Stimulated activated CD8-positive, alpha-beta memory T cell treated with anti-CD3 and anti-CD28 coated beads, Interleukin-4, amount 100 ng/mL, for 24 hours (primary cell): ENCODE results near the gene PDIA5.

Experiments used
- DNase-seq: peaks from one replicate; pipeline ENCODE4 v3.0.0-alpha.2; 2020; ENCODE audit warnings: low read depth

The PDIA5 gene

DNA sequence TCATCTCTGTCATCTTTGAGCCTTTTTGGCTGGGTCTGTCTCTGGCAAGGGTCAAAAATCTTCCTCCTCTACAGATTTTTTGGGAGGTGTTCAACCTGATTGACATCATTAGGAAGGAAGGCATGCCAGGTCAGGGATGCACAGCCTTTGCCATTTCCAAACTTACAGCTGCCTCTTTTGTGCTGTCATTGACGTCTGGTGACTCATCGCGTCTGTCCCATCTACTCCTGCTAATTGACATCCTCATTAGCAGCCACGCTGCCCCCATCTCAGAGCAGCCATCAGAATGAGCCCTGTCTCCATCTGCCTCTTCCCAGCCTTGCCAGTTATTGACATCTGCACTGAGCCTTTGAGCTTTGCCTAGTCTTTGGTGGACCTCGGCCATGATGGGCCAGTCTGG, 53.0 kb downstream of the PDIA5 start:
- DNase-seq, result no peak

- no peak for DNase-seq
Measured at GRCh38 chr3:123120573-123120972, 53.7 kb downstream of the PDIA5 start.

DNA sequence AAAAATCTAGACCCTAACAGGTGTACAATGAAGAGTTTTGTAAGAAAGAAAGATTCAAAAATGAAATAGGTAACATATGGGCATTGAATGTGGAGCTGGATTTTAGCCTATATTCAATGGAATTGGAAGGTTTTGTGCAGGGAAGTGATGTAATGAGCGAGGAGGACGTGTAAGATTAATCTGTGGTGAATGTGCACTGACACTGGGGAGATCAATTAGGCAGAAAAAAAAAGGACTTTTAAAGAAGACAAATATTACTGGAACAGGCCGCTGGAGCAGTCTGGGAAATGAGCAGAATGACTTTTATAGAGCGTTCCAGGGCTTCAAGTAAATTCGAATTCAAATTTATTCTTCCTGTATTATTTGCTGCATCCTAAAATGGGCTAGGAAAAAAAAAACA, 55.2 kb downstream of the PDIA5 start:
- no peak for DNase-seq

DNA sequence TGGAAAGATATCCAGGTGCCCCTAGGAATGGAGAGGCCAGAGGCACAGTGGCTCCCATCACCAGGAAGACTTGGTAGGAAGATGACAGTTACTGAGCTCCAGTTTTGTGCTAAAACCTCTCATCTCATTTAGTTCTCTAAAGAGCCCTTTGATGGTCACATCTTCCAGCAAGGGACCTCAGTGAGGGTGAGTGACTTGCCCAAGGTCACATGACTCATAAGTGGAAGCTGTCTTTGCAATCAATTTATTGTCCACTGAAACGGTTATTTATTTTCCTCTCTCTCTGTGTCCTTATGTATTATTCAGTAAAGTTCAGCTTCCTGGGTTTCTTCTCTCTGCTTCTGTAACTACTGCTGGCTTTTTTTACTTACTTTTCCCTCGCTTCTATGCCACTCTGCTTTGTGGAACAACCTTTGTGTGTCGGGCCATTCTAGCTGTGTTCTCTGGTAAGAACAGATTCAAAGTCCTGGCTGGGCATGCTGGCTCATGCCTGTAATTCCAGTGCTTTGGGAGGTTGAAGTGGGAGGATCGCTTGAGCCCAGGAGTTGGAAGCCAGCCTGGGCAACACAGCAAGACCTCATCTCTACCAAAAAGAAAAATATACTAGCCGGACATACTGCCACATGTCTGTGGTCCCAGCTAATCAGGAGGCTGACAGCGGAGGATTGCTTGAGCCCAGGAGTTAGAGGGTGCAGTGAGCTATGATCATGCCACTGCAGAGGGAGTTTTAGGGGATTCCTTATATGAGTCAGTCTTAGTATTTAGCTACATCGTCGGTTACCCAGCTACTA, 55.9 kb downstream of the PDIA5 start:
- DNase-seq, result no peak

DNA sequence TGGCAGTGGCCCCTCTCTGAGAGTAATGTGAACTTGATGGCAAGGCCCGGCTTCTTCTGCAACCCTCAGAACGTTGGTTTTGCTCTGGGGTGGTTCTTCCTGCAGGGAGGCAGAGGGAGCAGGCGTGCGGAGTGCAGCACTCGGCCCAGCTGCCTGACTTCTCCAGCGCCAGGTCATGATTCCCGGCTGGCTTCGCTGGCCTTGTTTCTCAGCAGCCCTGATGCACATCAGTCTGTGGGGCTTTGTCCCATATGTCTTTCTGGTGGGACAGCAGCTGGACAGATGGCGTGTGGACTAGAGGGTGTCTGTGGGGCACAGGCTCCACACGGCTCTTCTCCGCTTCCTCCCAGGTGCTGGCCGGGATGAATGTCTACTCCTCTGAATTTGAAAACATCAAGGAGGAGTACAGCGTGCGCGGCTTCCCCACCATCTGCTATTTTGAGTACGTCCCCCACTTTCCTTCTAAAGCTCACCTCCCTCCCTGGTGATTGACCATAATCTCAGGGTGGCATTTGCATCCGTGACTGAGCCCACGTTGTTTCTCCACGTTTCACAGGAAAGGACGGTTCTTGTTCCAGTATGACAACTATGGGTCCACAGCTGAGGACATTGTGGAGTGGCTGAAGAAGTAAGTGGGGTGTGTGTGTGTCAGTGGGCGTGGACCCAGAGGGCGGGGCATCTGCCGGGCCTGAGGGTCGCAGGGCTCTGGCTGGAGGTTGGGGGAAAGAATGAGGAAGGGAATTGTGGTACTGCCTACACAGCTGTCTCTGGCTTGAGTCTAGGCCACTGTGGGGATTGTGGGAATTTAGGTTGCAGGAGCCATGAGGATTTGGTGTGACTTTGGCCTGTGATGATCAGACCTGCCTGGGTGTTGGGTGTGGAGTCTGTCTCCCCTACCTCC, 57.1 kb downstream of the PDIA5 start:
- DNase-seq, result no peak

- DNase-seq, result no peak
Measured at GRCh38 chr3:123124971-123125370, 58.1 kb downstream of the PDIA5 start.

DNA sequence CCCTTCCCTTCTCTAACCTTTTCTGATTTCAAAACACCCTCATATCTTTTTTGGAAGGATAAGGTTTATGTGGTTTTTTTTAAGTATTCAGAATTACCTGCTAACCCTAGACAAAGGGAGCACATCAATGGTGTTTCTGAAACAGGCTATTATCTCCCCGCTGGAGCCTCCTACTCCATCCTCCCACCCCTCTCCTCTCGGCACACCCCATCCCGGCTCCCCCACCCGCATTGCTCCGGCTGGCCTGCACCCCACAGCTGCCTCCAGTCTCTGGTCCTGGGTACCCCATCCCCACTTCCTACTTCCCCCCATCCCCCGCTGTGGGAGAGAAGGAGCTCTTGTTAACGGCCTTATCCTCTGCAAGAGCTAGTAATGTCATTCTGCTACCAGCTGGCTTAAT, 59.2 kb downstream of the PDIA5 start:
- no peak for DNase-seq

DNA sequence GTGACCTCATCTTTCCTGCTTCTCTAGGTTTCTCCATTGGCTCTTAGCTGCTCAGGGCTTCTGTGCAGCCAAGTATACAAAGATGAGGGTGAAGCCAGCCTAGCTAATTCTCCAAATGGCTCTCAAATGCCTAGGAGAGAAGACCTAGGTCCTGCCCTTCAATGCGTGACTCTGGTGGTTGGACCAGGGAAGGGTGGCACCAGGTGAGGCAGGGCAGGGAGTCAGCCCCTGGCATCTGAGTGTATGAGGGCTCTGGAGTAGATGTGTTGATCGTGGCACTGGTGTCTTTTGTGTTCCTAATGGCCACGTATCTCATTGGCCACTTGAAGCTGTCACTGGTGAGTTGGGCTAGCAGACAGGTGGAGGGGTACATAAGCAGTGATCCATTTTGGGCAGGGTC, 59.8 kb downstream of the PDIA5 start:
- DNase-seq, result no peak

DNA sequence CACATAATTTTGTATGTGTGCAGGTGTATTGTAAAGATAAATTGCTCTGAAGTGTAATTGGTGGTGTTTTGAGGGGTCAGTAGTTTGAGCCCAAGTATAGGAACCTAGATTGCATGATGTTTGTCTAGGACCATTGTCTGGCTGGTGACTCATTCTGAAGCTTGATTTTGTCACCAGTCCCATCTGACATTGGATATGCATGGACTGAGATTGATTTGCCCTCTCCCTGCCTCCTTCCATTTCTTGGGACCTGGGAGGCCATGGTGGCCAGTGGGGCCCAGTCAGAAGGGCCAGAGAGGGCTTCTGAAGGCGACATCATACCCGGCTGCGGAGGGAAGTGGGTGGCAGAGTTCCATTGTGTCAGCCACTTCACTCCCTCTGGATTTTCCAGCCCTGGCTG, 62.3 kb downstream of the PDIA5 start:
- no peak for DNase-seq

DNA sequence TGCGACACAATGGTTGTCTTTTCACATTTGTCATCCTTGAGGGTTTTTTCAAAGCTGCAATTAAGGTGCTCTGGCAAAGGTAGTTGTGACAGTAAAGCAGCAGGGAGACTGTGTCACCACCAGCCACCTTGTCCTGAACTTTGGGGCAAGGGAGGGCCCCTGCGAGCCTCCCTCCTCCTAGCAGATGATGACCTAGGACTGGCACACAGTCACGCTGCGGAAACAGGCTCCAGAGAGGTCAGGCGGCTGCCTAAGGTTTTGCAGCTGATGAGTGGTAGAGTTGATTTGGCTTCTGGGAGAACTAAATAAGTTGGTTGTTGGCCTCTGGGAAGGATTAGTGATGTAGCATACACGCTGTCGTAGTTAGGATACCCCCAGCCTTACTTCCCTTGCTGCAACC, 62.7 kb downstream of the PDIA5 start:
- DNase-seq, result no peak

GRCh38 chr3:123130079-123130750, 63.4 kb downstream of the PDIA5 start:
- DNase-seq, result no peak

DNA sequence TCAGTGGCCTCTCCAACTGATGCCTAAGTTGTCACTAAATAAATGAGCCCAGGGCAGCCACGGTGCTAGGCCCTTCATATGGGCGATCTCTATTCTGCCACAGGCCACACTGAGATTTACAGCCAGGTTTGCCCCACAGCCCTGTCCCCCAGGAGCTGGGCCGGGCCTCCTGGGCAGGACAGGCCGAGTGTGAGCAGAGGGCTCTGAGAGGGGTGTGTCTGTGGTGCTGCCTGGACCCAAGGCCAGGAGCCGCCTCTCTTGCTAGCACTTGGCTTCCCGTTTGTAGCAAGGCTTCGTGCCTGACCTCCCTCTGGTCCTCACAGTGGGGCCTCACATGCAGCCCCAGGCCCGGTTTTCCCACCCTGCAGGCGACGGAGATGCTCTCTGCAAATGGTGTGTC, 67.8 kb downstream of the PDIA5 start:
- no peak for DNase-seq

DNA sequence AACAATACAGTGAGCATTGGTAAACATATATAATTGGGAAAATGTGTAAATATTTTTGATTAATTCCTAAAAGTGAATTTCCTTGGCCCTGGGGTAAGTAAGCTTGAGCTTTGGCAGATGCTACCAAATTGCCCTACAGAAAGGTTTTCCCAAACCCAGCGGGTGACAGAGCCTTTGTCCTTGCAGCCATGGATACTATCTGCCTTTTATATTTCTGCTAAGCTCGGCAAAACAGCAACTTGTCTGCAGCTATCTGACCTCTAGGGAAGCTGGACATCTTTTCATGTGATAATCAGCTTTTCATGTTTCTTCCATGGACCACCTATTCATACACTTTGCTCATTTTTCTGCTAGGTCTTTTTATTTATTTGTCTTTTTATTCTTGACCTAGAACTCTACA, 70.2 kb downstream of the PDIA5 start:
- DNase-seq, result no peak

- no peak for DNase-seq
Measured at GRCh38 chr3:123138839-123139444, 72.1 kb downstream of the PDIA5 start.

DNA sequence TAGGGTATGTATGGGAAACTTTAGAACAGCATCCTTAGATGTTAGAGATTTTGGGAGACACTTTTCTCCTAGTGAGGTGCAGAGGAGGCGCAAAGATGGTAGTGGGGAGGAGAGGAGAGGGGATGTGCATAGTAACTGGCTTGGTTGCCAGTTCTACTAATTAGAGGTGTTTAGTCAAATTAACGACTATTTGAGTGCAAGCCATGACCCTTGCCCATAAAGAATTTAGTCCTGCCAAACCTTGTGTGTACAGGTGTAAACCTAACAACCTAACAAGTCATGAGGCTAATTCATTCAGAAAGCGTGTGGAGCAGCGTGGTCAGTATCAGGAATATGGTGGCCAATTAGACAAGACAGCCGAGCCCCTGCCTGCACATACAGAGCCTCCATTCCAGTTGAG, 72.7 kb downstream of the PDIA5 start:
- no peak for DNase-seq

DNA sequence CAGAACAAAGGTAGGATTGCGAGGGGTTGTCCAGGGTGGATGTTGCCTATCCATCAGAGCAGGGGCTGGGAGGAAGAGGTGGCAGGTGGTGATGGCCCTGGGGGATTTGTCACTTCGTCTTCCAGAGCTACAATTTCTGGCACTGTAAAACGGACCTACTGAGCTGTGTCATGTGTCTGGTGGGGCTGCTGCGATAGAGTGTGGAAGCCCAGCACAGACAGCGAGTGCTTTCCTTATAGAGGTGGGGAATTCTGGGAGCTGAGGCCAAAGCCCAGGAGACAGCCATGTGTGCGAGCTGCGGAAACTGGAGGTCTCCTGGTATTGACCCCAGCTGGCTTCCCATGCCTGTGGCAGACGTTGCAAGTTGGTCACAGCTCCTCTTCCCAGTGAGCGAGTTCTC, 73.7 kb downstream of the PDIA5 start:
- DNase-seq, result no peak

GRCh38 chr3:123141276-123141675, 74.5 kb downstream of the PDIA5 start:
- no peak for DNase-seq

DNA sequence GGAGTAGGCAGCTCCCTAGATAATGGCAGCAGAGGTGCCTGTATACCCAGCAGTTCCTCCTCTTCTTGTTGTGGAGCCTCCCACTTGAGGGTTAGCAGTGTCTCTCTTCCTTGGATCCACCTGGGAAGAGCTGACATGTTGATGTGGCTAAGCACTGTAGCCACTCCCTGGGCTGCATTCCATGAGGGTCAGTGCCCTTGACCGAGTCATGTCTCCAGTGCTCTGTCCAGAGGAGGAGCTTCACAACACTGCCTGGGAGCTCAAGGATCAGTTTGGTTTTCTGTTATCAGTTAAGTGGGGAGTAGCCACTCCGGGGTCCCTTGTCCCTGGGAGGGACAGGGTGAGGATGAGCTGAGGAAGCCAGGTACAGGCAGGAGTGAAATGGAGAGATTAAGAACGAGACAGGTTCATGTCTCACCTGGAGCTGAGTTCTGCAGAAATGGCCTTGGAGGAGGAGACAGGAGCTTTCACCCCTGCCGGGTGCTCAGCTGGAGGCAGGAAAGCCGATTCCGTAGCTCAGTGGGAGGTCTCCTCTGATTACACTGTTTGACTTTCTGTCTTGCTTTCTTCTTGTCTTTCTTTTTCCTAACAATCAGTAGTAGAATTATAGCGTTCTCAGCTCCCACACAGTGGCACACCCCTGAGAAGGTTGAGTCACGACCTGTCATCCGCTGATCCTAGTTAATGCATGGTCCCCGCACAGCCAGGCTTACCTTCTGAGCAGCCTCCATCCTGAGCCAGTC, 77.0 kb downstream of the PDIA5 start:
- DNase-seq, result no peak

GRCh38 chr3:123147754-123148535, 81.1 kb downstream of the PDIA5 start:
- DNase-seq, result no peak

- DNase-seq, result no peak
Measured at GRCh38 chr3:123148772-123149171, 81.9 kb downstream of the PDIA5 start.

GRCh38 chr3:123149525-123149924, 82.7 kb downstream of the PDIA5 start:
- no peak for DNase-seq
